NCI-H524 treated with DMSO at 0.1 percent for 48 hours (cell line): ENCODE results near the gene CSAG1.
"Not testable (repeated sequence)": the region's sequence is repeated elsewhere in the genome, so short reads cannot be mapped to it uniquely, and the experiment has no call there.

Source experiments
- DNase-seq: peaks from one replicate; lab custom pipeline; 2025; lab: John Stamatoyannopoulos, UW

The CSAG1 gene

DNA sequence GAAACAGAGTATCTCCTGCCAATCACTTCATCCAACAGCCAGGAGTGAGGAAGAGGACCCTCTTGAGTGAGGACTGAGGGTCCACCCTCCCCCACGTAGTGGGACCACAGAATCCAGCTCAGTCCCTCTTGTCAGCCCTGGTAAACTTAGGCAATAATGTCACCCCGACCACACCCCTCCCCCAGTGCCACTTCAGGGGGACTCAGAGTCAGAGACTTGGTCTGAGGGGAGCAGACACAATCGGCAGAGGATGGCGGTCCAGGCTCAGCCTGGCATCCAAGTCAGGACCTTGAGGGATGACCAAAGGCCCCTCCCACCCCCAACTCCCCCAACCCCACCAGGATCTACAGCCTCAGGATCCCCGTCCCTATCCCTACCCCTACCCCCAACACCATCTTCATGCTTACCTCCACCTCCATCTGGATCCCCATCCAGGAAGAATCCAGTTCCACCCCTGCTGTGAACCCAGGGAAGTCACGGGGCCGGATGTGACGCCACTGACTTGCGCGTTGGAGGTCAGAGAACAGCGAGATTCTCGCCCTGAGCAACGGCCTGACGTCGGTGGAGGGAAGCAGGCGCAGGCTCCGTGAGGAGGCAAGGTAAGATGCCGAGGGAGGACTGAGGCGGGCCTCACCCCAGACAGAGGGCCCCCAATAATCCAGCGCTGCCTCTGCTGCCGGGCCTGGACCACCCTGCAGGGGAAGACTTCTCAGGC, at the start of gene CSAG1, which contains the start of gene MAGEA12:
Gene CSAG1, minus strand, starts transcription at position 461 of the 715 bp plus-strand sequence. CDS start 1,261 bp downstream, outside the sequence.
Gene MAGEA12, plus strand, starts transcription at position 497 of the 715 bp plus-strand sequence. CDS start 2,405 bp downstream, outside the sequence.
- no peak for DNase-seq

GRCh38 chrX:152769549-152770289, 36.2 kb upstream of the CSAG1 start, which contains the start of gene MAGEA6:
MAGEA6 (minus strand) TSS chrX:152769689; CDS start chrX:152767650, 2,039 bp downstream.
- not testable (repeated sequence) for DNase-seq

DNA sequence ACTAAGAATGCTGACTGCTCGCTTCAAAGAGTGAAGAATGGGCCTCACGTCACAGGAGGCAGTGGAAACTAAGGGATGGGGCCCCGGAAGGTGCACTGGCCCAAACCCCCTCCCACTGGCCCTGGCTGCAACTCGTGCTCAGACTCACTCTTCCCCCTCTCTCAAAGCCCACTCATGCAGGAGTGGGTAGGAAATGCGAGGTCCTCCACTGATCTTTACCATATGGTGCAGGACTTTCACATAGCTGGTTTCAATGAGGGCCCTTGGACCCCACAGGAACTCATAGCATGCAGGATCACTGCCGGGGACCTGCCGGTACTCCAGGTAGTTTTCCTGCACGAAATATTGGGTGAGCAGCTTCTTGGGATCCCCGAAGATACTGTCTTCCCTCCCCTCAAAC, 33.0 kb upstream of the CSAG1 start:
- DNase-seq = not testable (repeated sequence)

DNA sequence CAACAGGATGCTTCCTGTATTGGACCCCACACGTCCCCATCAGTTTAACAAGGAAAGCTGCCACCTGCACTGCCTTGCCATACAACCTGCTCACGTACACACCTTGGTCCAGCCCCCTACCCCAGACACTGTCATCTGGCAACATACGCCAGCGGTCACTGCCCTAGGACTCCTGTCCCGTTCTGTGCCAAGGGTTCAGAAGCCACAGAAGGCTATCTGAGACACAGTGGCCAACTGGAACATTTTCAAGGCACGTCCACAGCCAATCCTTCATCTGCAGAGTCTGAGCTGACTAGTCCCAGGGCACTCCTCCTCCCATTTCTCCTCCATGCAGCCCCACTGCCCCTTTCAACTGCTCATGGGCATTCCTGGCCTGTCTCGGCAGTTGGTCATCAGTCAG, 28.1 kb upstream of the CSAG1 start:
- not testable (repeated sequence) for DNase-seq

DNA sequence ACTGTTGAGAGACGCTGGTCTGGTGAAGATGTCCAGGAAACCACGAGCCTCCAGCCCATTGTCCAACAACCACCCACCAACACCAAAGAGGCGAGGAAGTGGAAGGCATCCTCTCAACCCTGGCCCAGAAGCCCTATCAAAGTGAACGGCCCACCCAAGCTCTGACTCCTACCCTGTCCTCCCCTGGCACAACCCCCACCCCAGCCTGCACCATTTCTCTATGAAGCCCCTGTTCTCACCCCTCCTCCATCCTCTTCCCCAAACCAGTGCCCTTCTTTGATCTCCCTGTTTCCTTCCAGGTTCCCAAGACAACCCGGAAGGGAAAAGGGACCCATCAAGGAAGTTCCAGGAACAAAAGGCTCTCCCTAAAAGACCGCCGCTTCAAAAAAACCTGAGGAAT, 26.0 kb upstream of the CSAG1 start:
- not testable (repeated sequence) for DNase-seq

DNA sequence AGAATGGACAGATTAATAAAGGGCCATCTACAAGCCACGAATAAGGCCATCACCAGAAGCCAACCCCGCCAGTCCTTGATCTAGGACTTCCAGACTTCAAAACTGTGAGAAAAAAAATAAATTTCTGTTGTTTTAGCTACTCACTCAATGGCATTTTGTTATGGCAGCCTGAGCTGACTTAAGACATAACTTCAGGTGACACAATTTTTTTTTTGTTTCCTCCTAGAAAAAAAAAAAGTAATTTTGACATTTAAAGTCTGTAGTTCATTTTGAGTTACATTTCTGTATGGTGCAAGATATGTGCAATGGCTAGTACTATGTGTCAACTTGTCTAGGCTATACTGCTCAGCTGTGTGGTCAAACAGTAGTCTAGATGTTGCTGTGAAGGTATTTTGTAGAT, 25.4 kb upstream of the CSAG1 start, which contains the start of gene CSAG3:
Gene CSAG3, plus strand, starts transcription at position 301 of the 400 bp plus-strand sequence.
- not testable (repeated sequence) for DNase-seq

DNA sequence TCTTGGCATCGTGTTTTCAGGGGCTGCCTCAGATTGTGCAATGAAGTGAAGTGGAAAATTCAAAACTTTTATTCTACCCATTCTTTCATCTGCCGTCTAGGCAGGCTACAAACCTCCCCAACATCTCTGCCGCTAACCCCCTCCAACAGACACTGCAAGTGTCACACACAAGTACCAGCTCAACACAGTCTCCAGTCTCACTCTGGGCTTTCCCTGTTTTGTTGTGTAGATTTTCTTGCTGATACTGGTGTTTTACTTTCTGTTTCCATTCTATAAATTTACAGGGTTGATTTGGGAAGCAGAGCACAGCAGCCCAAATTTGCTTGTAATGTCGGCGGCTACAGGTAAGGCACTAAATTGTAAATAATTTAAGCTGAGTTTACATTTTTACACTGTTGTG, 21.4 kb upstream of the CSAG1 start:
- DNase-seq = not testable (repeated sequence)

GRCh38 chrX:152753686-152754650, 20.4 kb upstream of the CSAG1 start, which contains the start of gene MAGEA2:
MAGEA2 (minus strand) TSS chrX:152753842; CDS start chrX:152751363, 2,479 bp downstream.
- not testable (repeated sequence) for DNase-seq

GRCh38 chrX:152738560-152738959, 5.0 kb upstream of the CSAG1 start:
- no peak for DNase-seq

- not testable (repeated sequence) for DNase-seq
Observed at GRCh38 chrX:152736528-152736927, 3.0 kb upstream of the CSAG1 start.

DNA sequence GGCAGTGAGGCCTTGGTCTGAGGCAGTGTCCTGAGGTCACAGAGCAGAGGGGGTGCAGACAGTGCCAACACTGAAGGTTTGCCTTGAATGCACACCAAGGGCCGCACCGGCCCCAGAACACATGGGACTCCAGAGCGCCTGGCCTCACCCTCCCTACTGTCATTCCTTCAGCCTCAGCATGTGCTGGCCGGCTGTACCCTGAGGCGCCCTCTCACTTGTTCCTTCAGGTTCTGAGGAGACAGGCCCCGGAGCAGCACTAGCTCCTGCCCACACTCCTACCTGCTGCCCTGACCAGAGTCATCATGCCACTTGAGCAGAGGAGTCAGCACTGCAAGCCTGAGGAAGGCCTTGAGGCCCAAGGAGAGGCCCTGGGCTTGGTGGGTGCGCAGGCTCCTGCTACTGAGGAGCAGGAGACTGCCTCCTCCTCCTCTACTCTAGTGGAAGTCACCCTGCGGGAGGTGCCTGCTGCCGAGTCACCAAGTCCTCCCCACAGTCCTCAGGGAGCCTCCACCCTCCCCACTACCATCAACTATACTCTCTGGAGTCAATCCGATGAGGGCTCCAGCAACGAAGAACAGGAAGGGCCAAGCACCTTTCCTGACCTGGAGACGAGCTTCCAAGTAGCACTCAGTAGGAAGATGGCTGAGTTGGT, 2.5 kb upstream of the CSAG1 start:
- DNase-seq = no peak

DNA sequence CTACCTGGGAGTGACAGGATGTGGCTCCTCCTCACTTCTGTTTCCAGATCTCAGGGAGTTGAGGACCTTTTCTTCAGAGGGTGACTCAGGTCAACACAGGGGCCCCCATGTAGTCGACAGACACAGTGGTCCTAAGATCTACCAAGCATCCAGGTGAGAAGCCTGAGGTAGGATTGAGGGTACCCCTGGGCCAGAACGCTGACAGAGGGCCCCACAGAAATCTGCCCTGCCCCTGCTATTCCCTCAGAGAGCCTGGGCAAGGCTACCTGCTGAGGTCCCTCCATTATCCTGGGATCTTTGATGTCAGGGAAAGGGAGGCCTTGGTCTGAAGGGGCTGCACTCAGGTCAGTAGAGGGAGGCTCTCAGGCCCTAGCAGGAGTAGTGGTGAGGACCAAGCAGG, 1.6 kb upstream of the CSAG1 start:
- DNase-seq = no peak

DNA sequence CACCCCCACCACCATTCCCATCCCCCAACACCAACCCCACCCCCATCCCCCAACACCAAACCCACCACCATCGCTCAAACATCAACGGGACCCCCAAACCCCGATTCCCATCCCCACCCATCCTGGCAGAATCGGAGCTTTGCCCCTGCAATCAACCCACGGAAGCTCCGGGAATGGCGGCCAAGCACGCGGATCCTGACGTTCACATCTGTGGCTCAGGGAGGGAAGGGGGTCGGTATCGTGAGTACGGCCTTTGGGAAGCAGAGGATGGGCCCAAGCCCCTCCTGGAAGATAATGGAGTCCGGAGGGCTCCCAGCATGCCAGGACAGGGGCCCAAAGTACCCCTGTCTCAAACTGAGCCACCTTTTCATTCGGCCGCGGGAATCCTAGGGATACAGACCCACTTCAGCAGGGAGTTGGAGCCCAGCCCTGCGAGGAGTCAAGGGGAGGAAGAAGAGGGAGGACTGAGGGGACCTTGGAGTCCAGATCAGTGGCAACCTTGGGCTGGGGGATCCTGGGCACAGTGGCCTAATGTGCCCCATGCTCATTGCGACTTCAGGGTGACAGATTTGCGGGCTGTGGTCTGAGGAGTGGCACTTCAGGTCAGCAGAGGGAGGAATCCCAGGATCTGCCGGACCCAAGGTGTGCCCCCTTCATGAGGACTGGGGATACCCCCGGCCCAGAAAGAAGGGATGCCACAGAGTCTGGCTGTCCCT, 780 bp upstream of the CSAG1 start:
- not testable (repeated sequence) for DNase-seq

DNA sequence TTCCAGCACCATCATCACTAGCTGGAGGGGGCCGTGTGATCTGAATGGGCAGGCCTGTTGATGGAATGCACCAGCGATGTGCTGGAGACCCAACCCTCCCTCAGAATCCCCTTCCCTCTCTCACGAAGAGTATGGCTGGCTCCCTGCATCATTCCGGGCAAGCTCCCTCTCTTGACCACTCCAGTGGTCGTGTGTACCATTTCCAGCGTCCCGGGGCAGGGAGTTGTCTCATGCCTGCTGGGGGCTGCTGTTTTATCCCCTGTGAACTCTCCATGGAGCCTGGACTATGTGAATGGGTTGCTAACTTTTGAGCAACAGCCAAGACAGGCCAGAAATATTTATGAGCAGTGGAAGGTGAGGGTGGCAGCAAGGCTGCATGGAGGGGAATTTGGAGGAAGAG, 8.1 kb downstream of the CSAG1 start:
- no peak for DNase-seq

GRCh38 chrX:152713815-152714787, 19.4 kb downstream of the CSAG1 start, which contains the start of gene MAGEA2B:
MAGEA2B (plus strand) TSS chrX:152714628; CDS start chrX:152717107, 2,479 bp downstream.
- not testable (repeated sequence) for DNase-seq

DNA sequence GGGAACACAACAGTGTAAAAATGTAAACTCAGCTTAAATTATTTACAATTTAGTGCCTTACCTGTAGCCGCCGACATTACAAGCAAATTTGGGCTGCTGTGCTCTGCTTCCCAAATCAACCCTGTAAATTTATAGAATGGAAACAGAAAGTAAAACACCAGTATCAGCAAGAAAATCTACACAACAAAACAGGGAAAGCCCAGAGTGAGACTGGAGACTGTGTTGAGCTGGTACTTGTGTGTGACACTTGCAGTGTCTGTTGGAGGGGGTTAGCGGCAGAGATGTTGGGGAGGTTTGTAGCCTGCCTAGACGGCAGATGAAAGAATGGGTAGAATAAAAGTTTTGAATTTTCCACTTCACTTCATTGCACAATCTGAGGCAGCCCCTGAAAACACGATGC, 20.3 kb downstream of the CSAG1 start:
- not testable (repeated sequence) for DNase-seq

GRCh38 chrX:152709173-152709572, 24.3 kb downstream of the CSAG1 start, which contains the start of gene CSAG2:
CSAG2 (minus strand) TSS chrX:152709273; CDS start chrX:152709112, 161 bp downstream.
- DNase-seq = not testable (repeated sequence)

DNA sequence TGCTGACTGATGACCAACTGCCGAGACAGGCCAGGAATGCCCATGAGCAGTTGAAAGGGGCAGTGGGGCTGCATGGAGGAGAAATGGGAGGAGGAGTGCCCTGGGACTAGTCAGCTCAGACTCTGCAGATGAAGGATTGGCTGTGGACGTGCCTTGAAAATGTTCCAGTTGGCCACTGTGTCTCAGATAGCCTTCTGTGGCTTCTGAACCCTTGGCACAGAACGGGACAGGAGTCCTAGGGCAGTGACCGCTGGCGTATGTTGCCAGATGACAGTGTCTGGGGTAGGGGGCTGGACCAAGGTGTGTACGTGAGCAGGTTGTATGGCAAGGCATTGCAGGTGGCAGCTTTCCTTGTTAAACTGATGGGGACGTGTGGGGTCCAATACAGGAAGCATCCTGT, 27.0 kb downstream of the CSAG1 start:
- DNase-seq = not testable (repeated sequence)

DNA sequence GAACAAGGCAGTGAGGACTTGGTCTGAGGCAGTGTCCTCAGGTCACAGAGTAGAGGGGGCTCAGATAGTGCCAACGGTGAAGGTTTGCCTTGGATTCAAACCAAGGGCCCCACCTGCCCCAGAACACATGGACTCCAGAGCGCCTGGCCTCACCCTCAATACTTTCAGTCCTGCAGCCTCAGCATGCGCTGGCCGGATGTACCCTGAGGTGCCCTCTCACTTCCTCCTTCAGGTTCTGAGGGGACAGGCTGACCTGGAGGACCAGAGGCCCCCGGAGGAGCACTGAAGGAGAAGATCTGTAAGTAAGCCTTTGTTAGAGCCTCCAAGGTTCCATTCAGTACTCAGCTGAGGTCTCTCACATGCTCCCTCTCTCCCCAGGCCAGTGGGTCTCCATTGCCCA, 33.1 kb downstream of the CSAG1 start:
- DNase-seq = not testable (repeated sequence)
